T-helper 1 cell treated with Interleukin-12 subunit alpha and Interleukin-12 subunit beta and Interleukin-4 antibody, amounts not matched to agents 30 μg/mL and 1 μg/mL, for 36 hours (primary cell): ENCODE measurements around the gene PDE2A.

Source experiments
- H3K27ac Mint-ChIP-seq: one replicate; pipeline ENCODE4 v1.8.0; 2021; ENCODE audit warnings: mild to moderate bottlenecking, mixed read lengths
- H3K27me3 Mint-ChIP-seq: one replicate; pipeline ENCODE4 v1.8.0; 2021; ENCODE audit warnings: low read depth, mixed read lengths
- H3K36me3 Mint-ChIP-seq: one replicate; pipeline ENCODE4 v1.8.0; 2021; ENCODE audit warnings: low read depth, mixed read lengths
- H3K4me1 Mint-ChIP-seq: one replicate; pipeline ENCODE4 v1.8.0; 2021; ENCODE audit warnings: low read depth, mixed read lengths
- H3K4me3 Mint-ChIP-seq: one replicate; pipeline ENCODE4 v1.8.0; 2021; ENCODE audit warnings: mild to moderate bottlenecking, moderate library complexity, mixed read lengths
- H3K9me3 Mint-ChIP-seq: one replicate; pipeline ENCODE4 v1.8.0; 2021; ENCODE audit warnings: mixed read lengths

PDE2A gene

DNA sequence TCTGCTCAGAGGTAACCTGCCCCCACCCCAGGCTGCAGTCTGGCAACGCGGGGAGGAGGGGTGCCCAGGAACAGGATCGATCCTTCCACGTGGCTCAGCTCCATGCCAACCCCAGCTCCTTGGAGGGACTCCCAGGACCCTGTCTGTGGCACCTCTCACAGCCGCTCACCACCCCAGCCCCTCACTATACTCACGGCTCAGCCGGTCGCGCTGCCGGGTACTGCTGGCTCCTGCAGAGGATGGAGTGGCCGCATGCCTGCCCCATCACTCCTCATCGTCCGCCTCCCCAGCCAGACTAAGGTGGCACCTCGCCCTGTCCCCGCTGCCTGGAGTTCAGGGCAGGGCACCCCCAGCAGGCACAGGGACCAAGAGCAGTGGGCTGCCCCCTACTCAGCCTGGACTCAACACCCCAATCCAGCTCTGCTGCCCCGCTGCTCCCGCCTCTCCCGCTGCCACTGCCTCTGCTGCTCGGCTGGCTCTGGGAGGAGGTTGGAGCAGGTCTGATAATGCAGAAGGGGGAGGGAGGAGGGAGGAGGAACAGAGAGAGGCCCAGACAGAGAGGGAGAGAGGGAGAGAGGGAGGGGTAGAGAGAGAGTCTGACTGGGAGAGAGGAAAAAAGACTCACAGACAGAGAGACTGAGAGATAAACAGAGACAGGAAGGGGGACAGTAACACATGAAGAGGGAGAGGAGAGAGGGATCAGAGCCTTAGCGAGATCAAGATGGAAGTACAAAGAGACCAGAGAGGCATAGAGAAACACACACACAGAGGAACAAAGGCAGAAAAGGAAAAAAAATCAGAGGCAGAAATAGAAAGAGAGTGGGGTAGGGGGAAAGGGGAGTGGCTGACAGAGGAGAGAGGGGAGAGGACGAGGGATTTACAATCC is at the start of gene PDE2A:
PDE2A (minus strand) TSS at position 480 of the 886 bp plus-strand sequence; CDS start at position 265, 215 bp downstream.
- Mint-ChIP-seq H3K36me3 (no peaks in the 10 kb centered on the region), H3K9me3 (no peaks in the 10 kb centered on the region), H3K27ac (no peak within 1 kb of the TSS), H3K27me3 (peaks cover 84% of the 10 kb centered on the region), H3K4me3 (no peak within 1 kb of the TSS), H3K4me1 (peaks cover 5% of the 10 kb centered on the region)

- Mint-ChIP-seq H3K4me3 (no peak overlapping the region), H3K9me3 (no peaks in the 10 kb centered on the region), H3K27me3 (no peaks in the 10 kb centered on the region), H3K36me3 (peaks cover 4% of the 10 kb centered on the region), H3K27ac (peak overlapping the region; percentile 70), H3K4me1 (peaks cover 40% of the 10 kb centered on the region)
These were observed 49.3 kb upstream of the PDE2A start for GRCh38 chr11:72723508-72723907.

- peaks cover 7% of the 10 kb centered on the region for H3K36me3 Mint-ChIP-seq
- peak overlapping the region; percentile 98 for H3K4me3 Mint-ChIP-seq
- H3K27me3 Mint-ChIP-seq: no peaks in the 10 kb centered on the region
- peaks cover 45% of the 10 kb centered on the region for H3K4me1 Mint-ChIP-seq
- peak overlapping the region; percentile 92 for H3K27ac Mint-ChIP-seq
- H3K9me3 Mint-ChIP-seq: no peaks in the 10 kb centered on the region
These were observed 48.0 kb upstream of the PDE2A start for GRCh38 chr11:72722050-72722748.

GRCh38 chr11:72721689-72722049 is 47.4 kb upstream of the PDE2A start:
- Mint-ChIP-seq H3K36me3 (peaks cover 7% of the 10 kb centered on the region), H3K9me3 (no peaks in the 10 kb centered on the region), H3K4me3 (peak overlapping the region; percentile 98), H3K27me3 (no peaks in the 10 kb centered on the region), H3K27ac (peak overlapping the region; percentile 92), H3K4me1 (peaks cover 45% of the 10 kb centered on the region)

DNA sequence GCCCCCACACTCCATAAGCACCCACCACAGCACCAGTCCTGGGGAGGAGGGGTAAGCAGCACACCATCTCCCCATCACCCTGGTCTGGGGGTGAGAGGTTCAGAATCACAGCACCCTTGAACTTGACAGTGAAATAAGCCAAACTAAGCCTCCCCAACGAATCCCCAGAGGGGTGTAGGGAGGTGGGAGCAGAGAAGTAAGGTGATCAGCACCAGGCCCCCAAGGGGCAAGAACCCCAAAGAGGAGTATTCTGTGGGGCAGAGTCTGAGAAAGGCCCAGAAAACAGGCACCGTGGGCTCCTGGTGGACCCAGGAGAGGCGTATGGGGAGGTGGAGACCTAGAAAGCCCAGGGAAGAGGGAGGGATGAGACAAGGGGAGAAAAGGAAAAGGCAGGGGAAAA is 47.1 kb upstream of the PDE2A start:
- Mint-ChIP-seq H3K9me3 (no peaks in the 10 kb centered on the region), H3K4me3 (peak overlapping the region; percentile 98), H3K4me1 (peaks cover 46% of the 10 kb centered on the region), H3K27me3 (no peaks in the 10 kb centered on the region), H3K36me3 (peaks cover 7% of the 10 kb centered on the region), H3K27ac (peak overlapping the region; percentile 92)

GRCh38 chr11:72720784-72721183 is 46.6 kb upstream of the PDE2A start:
- Mint-ChIP-seq H3K4me1 (peaks cover 48% of the 10 kb centered on the region), H3K9me3 (no peaks in the 10 kb centered on the region), H3K4me3 (peak overlapping the region; percentile 98), H3K27ac (peak overlapping the region; percentile 92), H3K36me3 (peaks cover 10% of the 10 kb centered on the region), H3K27me3 (no peaks in the 10 kb centered on the region)

- Mint-ChIP-seq H3K9me3 (no peaks in the 10 kb centered on the region), H3K36me3 (peaks cover 8% of the 10 kb centered on the region), H3K27ac (peak overlapping the region; percentile 42), H3K27me3 (no peaks in the 10 kb centered on the region), H3K4me1 (peaks cover 40% of the 10 kb centered on the region), H3K4me3 (peak overlapping the region; percentile 98)
These were observed 45.8 kb upstream of the PDE2A start for GRCh38 chr11:72720047-72720446.

GRCh38 chr11:72719551-72719950 is 45.3 kb upstream of the PDE2A start:
- Mint-ChIP-seq H3K9me3 (no peaks in the 10 kb centered on the region), H3K36me3 (peaks cover 9% of the 10 kb centered on the region), H3K27ac (peak overlapping the region; percentile 42), H3K4me3 (peak overlapping the region; percentile 19), H3K27me3 (no peaks in the 10 kb centered on the region), H3K4me1 (peaks cover 40% of the 10 kb centered on the region)

DNA sequence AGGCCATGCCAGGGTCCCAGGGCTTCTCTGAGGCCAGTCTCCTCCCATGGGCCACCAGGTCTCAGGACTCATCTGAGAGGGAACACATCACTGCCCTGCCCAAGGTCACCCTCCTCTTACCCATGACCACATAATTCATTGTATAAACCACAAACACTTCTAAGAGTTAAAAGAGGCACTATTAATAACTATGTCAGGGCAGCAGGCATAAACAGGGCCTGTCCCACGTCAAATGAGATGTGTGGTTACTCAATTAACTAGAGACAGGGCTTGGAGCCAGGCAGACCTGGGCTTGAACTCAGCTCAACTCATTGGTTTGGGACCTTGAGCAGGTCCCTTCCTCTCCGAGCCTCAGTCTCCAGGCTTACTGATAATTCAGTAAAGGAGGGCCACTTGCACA is 44.9 kb upstream of the PDE2A start:
- peaks cover 40% of the 10 kb centered on the region for H3K4me1 Mint-ChIP-seq
- peak overlapping the region; percentile 42 for H3K27ac Mint-ChIP-seq
- peaks cover 9% of the 10 kb centered on the region for H3K36me3 Mint-ChIP-seq
- H3K9me3 Mint-ChIP-seq: no peaks in the 10 kb centered on the region
- H3K4me3 Mint-ChIP-seq: no peak overlapping the region
- no peaks in the 10 kb centered on the region for H3K27me3 Mint-ChIP-seq

DNA sequence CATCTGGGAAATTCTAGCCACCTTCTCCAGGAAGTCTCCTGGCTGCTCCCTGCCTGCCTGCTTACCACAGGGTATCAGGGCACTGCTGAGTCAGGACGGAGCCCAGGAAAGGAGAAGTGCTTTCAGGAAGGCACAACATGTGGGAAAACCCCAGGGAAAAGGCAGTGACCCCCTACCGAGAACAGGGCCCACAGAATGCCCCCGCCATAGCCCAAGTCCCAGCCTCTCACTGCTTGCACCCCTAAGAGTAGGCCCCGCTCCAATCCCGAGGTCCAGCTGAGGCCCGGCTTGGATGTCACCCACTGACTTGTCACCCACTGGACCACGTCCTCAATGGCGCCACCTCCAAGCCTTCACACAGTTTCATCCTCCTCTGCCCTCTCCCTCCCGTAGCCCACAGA is 43.9 kb upstream of the PDE2A start:
- H3K27me3 Mint-ChIP-seq: no peaks in the 10 kb centered on the region
- no peak overlapping the region for H3K27ac Mint-ChIP-seq
- peaks cover 9% of the 10 kb centered on the region for H3K36me3 Mint-ChIP-seq
- no peaks in the 10 kb centered on the region for H3K9me3 Mint-ChIP-seq
- H3K4me3 Mint-ChIP-seq: no peak overlapping the region
- H3K4me1 Mint-ChIP-seq: peaks cover 37% of the 10 kb centered on the region

DNA sequence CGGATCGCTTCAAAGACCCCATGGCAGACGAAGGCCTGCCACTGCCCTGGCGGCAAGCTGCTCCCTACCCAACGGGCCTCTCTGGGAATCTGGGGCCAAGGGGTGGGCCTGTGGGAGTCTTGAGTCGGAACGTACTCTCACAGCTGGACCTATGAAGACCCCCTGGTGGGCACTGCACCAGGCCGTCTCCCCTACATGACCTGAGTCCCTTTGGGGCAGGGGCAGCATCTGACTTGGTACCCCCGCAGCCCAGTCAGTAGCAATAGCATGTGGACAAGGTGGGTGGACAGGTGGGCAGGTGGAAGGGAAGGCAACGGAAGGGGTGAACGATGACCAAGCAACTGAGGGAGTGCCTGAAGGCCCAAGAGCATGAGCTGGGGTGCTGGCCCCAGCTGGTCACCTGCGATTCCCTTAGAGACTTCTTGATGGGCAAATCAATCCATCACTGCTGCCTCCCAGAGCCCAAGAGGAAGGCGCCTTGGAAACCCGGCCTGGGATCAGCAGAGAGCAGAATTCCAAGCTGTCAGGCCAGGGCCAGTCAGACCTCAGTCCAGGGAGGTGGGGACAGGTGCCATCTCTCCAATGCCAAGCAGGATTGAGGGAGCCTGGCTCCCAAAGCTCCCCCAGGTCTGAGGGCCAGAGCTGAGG is 42.7 kb upstream of the PDE2A start:
- no peaks in the 10 kb centered on the region for H3K27me3 Mint-ChIP-seq
- H3K27ac Mint-ChIP-seq: no peak overlapping the region
- H3K36me3 Mint-ChIP-seq: peaks cover 9% of the 10 kb centered on the region
- peaks cover 37% of the 10 kb centered on the region for H3K4me1 Mint-ChIP-seq
- H3K9me3 Mint-ChIP-seq: no peaks in the 10 kb centered on the region
- H3K4me3 Mint-ChIP-seq: no peak overlapping the region

- Mint-ChIP-seq H3K4me1 (peaks cover 32% of the 10 kb centered on the region), H3K27ac (no peak overlapping the region), H3K9me3 (no peaks in the 10 kb centered on the region), H3K4me3 (no peak overlapping the region), H3K36me3 (peaks cover 10% of the 10 kb centered on the region), H3K27me3 (no peaks in the 10 kb centered on the region)
These were observed 42.1 kb upstream of the PDE2A start for GRCh38 chr11:72716290-72716689.

GRCh38 chr11:72712841-72713240 is 38.6 kb upstream of the PDE2A start:
- Mint-ChIP-seq H3K27ac (no peak overlapping the region), H3K4me3 (no peak overlapping the region), H3K9me3 (no peaks in the 10 kb centered on the region), H3K27me3 (no peaks in the 10 kb centered on the region), H3K4me1 (peaks cover 8% of the 10 kb centered on the region), H3K36me3 (peaks cover 24% of the 10 kb centered on the region)

- H3K36me3 Mint-ChIP-seq: peaks cover 28% of the 10 kb centered on the region
- no peaks in the 10 kb centered on the region for H3K27me3 Mint-ChIP-seq
- no peak overlapping the region for H3K4me3 Mint-ChIP-seq
- no peaks in the 10 kb centered on the region for H3K9me3 Mint-ChIP-seq
- H3K4me1 Mint-ChIP-seq: peaks cover 5% of the 10 kb centered on the region
- no peak overlapping the region for H3K27ac Mint-ChIP-seq
These were observed 38.0 kb upstream of the PDE2A start for GRCh38 chr11:72712168-72712751.
